Esophagus squamous epithelium (tissue), 4 donors: ENCODE results near the gene AGBL1.

Experiments
- CTCF ChIP-seq, 6 experiments: fragments of 450-650 bp in 4 of 6; fragments of 200-600 bp in 2 of 6; sonication (generic) in 2 of 6; IDR thresholded peaks; one replicate each; pipeline ENCODE4 v1.5.1; 2016 to 2019; ENCODE audit warnings: antibody characterized with exemption in 6 of 6, mild to moderate bottlenecking in 4 of 6, moderate library complexity in 4 of 6
- POLR2A ChIP-seq, 4 donors: fragments of 450-650 bp; IDR thresholded peaks; one replicate each; pipeline ENCODE4 v1.6.1; 2017; ENCODE audit warnings: antibody characterized with exemption in 4 of 4, mild to moderate bottlenecking in 4 of 4, moderate library complexity in 3 of 4

DNA sequence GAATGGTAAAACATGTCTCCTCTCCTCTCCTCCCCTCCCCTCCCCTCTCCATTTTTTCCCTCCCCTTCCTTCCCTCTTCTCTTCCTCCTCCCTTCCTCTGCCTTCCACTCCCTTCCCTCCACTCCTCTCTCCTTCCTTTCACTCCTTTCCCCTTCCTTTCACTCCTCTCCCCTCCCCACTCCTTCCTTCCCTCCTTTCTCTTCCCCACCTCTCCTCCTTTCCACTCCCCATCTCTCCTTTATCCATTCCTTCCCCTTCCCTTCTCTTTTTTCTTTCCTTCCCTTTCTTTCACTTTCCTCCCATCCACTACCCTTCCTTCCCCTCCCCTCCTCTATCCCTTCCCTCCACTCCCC, 621.9 kb downstream of the AGBL1 start:
- TF ChIP-seq CTCF (IDR thresholded peaks at IDR 0.05): no peak
- no peak for TF ChIP-seq POLR2A (IDR thresholded peaks at IDR 0.05)
